Measurements from ENCODE around the gene XXYLT1.
"Not testable (repeated sequence)": the region's sequence is repeated elsewhere in the genome, so short reads cannot be mapped to it uniquely, and the experiment has no call there.

XXYLT1 gene

GRCh38 chr3:195095704-195096036 is 175.3 kb downstream of the XXYLT1 start:
- in situ Hi-C loops (cut with MboI; ENCODE audit: low pct_unique_long_range_greater_than_20kb, low sequenced_read_pairs, unreplicated experiment), result no loop called here
- no peak for DNase-seq (ENCODE audit: low spot score)
- TF ChIP-seq CTCF (IDR thresholded peaks at IDR 0.05; ENCODE audit: extremely low read depth, insufficient read depth, missing control alignments), result no peak

- TF ChIP-seq CTCF (IDR thresholded peaks at IDR 0.05; ENCODE audit: extremely low read depth, insufficient read depth, missing control alignments), result no peak
- in situ Hi-C loops (cut with MboI; ENCODE audit: low pct_unique_long_range_greater_than_20kb, low sequenced_read_pairs, unreplicated experiment), result no loop called here
- peak; percentile 81 for DNase-seq (ENCODE audit: low spot score)
These were observed 175.8 kb downstream of the XXYLT1 start for GRCh38 chr3:195095035-195095703.

GRCh38 chr3:195094191-195094921 is 176.6 kb downstream of the XXYLT1 start:
- in situ Hi-C loops (cut with MboI; ENCODE audit: low pct_unique_long_range_greater_than_20kb, low sequenced_read_pairs, unreplicated experiment), result no loop called here
- TF ChIP-seq CTCF (IDR thresholded peaks at IDR 0.05; ENCODE audit: extremely low read depth, insufficient read depth, missing control alignments), result no peak
- peak; percentile 64 for DNase-seq (ENCODE audit: low spot score)

DNA sequence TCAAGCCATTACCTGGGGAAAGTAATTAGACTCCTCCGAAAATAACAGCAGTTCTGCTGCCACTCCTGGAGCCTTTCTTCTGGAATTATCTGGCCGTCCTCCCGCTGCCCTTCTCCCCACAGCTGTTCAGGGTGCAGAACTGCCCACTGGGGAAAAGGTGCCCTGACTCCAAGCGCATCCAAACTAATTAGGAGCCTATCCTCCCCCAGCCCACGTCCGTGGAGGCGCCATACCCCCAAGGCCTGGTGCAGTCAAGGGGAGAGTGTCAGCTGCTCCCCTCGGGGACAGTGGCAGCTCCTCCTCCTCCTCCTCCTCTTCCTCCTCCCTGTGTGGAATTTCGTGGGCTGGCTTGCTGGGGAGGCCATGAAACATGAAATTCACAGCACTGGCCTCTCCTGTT is 177.2 kb downstream of the XXYLT1 start:
- no peak for DNase-seq (ENCODE audit: low spot score)
- no peak for TF ChIP-seq CTCF (IDR thresholded peaks at IDR 0.05; ENCODE audit: extremely low read depth, insufficient read depth, missing control alignments)
- in situ Hi-C loops (cut with MboI; ENCODE audit: low pct_unique_long_range_greater_than_20kb, low sequenced_read_pairs, unreplicated experiment), result no loop called here

GRCh38 chr3:195087840-195088601 is 182.9 kb downstream of the XXYLT1 start:
- DNase-seq (ENCODE audit: low spot score); in situ Hi-C loops (cut with MboI; ENCODE audit: low pct_unique_long_range_greater_than_20kb, low sequenced_read_pairs, unreplicated experiment): not testable (repeated sequence)

- in situ Hi-C loops (cut with MboI; ENCODE audit: low pct_unique_long_range_greater_than_20kb, low sequenced_read_pairs, unreplicated experiment), result no loop called here
- TF ChIP-seq CTCF (IDR thresholded peaks at IDR 0.05; ENCODE audit: extremely low read depth, insufficient read depth, missing control alignments), result no peak
- DNase-seq (ENCODE audit: low spot score), result no peak
These were observed 183.6 kb downstream of the XXYLT1 start for GRCh38 chr3:195087328-195087727.

- in situ Hi-C loops (cut with MboI; ENCODE audit: low pct_unique_long_range_greater_than_20kb, low sequenced_read_pairs, unreplicated experiment), result no loop called here
- DNase-seq (ENCODE audit: low spot score), result no peak
- TF ChIP-seq CTCF (IDR thresholded peaks at IDR 0.05; ENCODE audit: extremely low read depth, insufficient read depth, missing control alignments), result no peak
These were observed 184.1 kb downstream of the XXYLT1 start for GRCh38 chr3:195086885-195087284.
